Posterior vena cava (tissue), 2 donors: ENCODE measurements around the gene CARD11. TPM values are rescaled to one million over a fixed set of nuclear protein-coding genes. Genes with fewer than 3 reads are reported as not detected.

Experiments used
- DNase-seq: peaks from one replicate; pipeline ENCODE4 v3.0.0-alpha.2; 2020; ENCODE audit warnings: low spot score
- intact Hi-C, 2 donors: fragments of 100-400 bp; cut with DNase I; formaldehyde crosslinking; loops; one replicate each; pipeline versions ENCODE4 v1.14.1 to v1.14.2; 2022 to 2023
- total RNA-seq, 2 donors: library from RNA; stranded (reverse); fragmentation: NEBNext Ultra II Directional; extraction: Animal tissue kit (Norgen Biotek cat#: 25700); gene quantifications; one replicate each; pipeline ENCODE4 v1.2.1, GENCODE V29; 2021
- donor health status: DM: yes; HTN: yes; CAD: no.
- donor health status: DM: yes; HTN: yes; CAD: no.

CARD11 gene
- total RNA-seq, 2 donors from 2014 or later, result 0.86 to 1.9 TPM

DNA sequence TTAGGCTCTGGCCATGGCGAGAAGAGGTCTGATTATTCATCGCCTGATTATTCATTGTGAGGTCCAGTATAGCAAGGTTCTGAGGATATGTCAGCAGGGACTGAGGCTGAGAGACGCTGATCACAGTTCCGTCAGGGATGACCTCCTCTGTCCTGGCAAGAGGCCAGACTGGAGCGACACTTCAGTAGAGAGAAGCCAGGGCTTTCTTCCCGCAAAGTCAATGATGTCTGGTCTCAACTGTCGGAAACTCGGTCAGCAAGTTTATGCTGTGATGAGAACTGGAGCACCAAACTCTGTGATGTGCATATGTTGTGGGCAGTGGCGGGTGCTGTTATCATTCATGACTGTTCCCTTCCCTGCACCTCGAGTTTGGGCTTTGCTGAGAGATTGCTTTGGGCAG is 170.5 kb downstream of the CARD11 start:
- no peak for DNase-seq
- intact Hi-C loops, result no loop called here

DNA sequence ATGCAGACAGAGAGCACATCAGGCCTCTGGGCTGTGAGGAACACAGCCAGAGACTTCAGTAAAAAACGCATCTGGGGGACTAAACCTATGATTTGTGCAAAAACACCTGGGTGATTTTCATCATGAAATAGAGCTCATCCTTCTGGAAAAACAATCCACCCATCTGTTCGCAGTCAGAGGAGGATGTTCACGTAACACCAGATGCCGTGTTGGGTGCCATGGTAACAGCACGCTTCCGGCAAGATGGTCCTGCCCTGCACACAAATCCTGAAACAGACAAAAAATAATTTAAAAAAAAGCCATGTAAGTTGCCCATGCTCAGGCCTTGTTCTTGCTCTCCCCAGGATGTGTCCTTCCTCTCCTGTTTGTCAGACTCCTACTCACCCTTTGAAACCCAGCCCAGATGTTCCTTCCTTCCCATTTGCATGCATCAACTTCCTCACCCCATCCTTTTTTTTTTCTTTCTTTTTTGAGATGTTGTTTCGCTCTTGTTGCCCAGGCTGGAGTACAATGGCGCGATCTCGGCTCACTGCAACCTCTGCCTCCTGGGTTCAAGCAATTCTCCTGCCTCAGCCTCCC is 171.3 kb downstream of the CARD11 start:
- DNase-seq, result no peak
- intact Hi-C loops, result no loop called here

DNA sequence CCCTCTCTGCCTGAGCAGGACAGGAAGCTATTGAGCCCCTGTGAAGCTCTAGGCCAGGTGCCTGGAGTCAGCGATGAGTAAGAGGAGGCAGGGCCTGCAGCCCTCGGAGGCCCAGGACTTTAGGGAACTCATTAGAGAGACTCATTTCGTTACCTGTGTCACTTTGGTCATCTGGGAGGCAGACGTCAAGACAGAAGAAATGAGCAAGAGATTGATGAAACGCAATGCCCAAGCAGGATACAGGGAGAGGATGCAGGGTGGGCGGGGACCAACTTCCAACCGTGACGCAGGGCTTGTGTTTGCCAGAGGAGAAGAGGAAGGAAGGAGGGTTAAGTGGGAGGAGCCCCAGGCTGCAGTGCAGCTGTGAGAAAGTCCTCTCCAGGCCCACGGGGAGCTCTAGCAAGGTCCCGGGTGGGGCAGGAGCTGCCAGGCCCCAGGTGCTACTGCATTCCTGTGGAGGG is 173.2 kb downstream of the CARD11 start:
- intact Hi-C loops, result loop anchor here in 1 of 2 donors (2.0 kb wide), 1 partner anchor 1102 kb away; no protein-coding TSS in a partner anchor
- DNase-seq, result peak; percentile 93

DNA sequence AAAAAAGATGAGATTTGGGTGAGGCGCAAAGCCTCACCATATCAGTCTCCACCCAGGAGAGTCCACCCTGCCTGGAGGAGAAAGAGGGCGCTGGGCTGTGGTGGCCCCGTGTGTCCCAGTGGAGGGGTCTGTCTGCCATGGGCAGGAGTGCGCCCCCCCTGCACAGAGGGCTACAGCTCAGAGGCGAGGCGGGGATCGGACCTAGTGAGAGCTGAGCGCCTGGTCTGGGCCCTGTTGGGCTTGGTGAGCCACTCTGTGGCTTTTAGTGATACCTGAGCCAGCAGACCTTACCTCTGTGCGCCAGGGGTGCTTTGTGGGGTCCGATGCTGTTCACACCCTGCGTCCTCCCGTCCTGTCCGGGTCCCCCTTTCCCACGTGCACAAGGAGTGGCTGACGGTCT is 173.7 kb downstream of the CARD11 start:
- no peak for DNase-seq
- intact Hi-C loops, result loop anchor here in 1 of 2 donors (2.0 kb wide), 1 partner anchor 1103 kb away; no protein-coding TSS in a partner anchor

DNA sequence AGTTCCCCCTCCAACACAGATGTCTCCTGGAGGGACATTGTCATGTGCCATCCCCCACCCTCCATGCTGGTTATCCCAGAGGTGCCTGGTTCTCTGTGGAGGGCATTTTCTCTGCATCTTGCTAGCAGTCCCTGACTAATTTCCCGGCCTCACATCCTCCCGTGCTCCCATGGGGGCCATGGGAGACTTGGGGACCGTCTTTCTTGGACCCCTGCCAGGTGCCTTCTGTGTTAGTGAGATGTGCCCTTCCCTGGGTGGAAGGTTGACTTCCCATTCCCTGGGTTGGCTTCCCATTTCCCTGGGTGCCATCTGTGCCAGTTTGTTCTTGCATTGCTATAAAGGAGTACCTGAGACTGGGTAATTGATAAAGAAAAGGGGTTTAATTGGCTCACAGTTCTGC is 177.1 kb downstream of the CARD11 start:
- DNase-seq, result no peak
- intact Hi-C loops, result no loop called here

DNA sequence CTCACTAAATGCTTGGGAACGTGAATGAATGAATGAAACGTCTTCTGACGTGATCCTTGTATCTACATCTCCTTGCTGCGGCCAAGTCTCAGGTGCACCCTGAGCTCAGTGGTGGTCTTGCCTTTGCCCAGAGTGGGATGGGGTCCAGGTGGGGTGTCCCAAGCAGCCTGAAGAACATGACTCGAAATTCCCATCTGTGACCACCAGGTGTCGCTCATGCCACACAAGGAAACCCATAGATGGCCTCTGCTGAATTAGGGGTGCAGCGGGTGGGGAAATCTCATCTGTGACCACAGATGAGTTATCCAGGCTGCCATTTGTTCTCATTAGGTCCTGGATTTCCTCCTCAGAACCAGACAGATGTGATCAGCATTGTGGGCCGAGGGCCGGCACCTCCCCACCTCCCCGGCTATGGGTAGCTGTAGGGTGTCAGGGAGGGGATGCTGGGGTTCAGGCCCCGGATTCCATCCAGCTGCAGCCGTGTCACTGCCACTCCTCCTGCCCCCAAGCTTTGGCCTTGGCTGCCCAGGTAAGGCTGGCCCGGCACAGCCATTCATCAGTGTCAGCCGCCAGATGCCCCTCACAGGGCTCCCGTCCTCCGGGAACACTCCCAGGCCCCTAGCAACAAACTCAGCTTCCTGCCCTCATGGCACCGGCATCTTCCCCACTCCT is 178.5 kb downstream of the CARD11 start:
- no peak for DNase-seq
- intact Hi-C loops, result loop anchor here in 1 of 2 donors (5.0 kb wide), 1 partner anchor 103 kb away; no protein-coding TSS in a partner anchor

DNA sequence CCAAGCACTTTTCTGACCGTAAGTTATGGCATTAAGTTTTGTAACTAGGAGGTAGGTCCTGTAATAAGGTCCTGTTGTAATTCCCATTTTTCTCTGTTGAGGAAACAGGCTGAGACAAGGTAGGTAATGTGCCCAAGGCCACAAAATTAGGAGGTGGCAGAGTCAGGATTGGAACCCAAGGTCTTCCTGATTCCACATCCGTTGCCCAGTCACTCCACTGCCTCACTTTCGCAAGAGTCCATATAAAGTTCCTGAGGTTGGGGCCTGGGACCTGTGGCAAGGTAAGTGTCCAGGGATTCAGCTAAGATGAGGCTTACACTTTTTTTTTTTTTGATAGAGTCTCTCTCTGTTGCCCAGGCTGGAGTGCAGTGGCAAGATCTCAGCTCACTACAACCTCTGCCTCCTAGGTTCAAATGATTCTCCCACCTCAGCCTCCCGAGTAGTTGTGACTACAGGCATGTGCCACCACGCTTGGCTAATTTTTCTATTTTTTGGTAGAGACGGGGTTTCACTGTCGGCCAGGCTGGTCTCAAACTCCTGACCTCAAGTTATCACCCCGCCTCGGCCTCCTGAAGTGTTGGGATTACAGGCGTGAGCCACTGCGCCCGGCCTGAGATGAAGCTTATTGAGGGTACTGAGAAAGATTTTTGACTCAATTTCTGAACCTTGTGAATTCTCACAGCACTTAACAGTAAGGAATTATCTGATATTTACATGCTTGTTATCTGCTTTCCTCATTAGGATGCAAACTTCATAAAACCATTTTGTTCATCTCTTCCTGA is 179.3 kb downstream of the CARD11 start:
- no peak for DNase-seq
- intact Hi-C loops, result loop anchor here in 1 of 2 donors (5.0 kb wide), 1 partner anchor 102 kb away; no protein-coding TSS in a partner anchor

DNA sequence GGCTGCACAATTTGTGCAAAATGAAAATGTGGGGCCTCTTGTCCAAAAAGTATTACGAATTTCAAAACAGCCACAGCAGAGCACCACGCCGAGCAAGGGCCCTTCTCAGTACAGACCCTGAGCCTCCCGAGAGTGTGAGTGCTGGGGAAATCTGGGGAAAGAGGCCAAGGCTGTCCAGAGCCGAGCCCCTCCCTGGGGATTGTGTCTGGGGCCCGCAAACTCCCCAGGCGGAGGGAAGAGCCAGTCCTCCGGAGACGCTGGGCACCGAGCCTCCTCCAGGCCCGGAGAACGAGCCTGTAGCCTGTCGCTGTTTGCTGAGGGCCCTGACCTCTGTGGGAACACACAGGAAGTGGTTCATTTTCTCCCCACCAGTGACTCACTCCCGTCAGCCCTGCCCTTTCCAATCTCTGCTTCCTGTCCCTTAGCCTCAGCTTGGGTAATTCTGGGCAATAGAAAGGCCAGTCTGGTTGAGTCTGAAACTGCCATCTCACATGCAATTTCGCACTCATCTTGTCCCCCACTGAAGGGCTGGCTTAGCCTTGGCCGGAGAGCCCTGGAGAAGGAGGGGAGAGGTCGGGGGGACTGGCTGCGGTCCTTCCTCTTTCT is 180.1 kb downstream of the CARD11 start:
- peak; percentile 96 for DNase-seq
- intact Hi-C loops, result loop anchor here in 1 of 2 donors (5.0 kb wide), 1 partner anchor 101 kb away; no protein-coding TSS in a partner anchor

DNA sequence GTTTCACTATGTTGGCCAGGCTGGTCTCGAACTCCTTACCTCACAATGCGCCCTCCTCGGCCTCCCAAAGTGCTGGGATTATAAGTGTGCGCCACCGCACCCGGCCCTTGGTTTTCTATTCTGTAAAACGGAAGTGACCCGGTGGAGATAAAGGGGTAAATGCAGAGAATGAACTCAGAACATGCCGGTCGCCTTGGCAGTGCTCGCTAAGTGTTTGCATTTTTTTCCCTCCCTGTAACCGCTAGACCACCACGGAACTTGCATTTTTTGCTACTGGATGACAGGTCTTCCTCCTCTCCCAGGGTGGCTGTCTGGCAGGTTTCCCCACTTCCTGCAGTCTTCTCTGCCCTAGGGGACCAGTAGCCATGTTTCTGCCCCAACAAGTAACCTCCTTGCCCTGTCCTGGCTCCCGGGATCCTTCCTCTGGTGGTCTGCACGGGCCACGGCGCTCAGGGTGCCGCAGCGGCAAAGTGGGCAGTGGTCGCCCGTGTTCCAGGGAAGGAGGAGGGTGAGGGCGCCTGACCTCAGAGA is 180.8 kb downstream of the CARD11 start:
- no peak for DNase-seq
- intact Hi-C loops, result loop anchor here in 1 of 2 donors (5.0 kb wide), 1 partner anchor 101 kb away; no protein-coding TSS in a partner anchor

DNA sequence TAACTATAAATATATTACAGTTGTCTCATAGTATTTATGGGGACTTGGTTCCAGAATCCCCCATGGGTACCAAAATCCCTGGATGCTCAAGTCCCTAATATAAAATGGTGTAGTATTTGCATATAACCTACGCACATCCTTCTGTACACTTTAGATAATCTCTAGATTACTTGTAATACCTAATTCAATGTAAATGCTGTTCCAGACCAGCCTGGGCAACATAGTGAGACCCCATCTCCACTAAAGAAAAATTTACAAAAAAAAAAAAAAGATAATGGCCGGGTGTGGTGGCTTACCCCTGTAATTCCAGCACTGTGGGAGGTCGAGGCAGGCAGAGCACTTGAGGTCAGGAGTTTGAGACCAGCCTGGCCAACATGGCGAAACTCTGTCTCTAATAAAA is 182.2 kb downstream of the CARD11 start:
- DNase-seq, result no peak
- intact Hi-C loops, result loop anchor here in 1 of 2 donors (5.0 kb wide), 1 partner anchor 99 kb away; no protein-coding TSS in a partner anchor

DNA sequence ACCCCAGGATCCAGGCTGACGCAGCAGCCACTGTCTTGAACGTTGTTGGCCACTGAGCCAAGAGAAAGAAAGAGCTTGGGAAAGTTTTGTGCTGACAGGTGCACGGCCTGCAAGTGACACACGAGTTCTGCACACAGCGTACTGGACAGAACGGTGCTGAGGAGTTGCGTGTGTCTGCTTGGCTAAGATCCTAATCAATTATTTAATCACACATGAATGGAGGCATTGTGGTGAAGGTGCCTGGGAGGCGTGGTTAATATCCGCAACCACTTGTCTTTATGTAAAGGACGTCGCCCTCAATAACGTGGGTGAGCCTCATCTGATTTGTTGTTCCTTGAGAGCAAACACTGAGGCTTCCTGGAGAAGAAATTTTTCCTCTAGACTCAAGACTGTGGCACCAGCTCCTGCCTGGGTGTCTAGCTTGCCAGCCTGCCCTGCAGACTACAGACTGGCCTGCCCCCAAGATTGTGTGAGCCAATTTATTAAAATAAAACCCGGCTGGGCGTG is 183.0 kb downstream of the CARD11 start:
- intact Hi-C loops, result loop anchor here in 1 of 2 donors (5.0 kb wide), 1 partner anchor 98 kb away; no protein-coding TSS in a partner anchor
- no peak for DNase-seq

DNA sequence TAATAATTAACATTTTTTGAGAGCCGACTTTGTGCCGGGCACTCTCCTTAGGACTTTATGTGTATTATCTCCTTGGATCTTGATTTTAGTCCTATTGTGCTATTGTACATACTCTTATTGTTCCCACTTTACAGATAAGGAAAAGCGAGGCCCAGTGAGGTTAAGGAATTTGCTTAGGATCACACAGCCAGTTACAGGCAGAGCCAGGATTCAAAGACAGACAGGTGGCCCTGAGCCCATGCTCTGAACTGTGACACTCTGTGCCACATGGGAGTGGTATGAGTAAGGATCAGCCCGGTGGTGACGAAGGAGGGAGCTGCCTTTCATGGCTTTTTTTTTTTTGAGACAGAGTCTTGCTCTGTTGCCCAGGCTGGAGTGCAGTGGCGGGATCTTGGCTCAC is 183.7 kb downstream of the CARD11 start:
- intact Hi-C loops, result loop anchor here in 1 of 2 donors (5.0 kb wide), 1 partner anchor 98 kb away; no protein-coding TSS in a partner anchor
- no peak for DNase-seq

DNA sequence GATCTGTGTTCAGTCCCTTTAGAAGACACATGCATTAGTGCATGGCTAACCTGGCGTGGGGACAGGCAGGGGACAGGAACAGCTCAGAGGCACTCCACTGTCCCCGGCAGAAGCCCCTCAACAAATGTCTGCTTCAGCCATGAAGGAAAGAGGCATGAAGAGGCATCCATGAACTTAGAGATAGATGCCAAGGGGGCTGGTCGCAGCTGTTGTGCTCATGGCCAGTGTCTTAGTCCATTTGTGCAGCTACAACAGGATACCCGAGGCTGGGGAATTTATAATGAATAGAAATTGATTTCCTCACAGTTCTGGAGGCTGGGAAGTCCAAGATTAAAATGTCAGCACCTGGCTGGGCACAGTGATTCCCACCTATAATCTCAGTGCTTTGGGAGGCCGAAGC is 185.0 kb downstream of the CARD11 start:
- intact Hi-C loops, result no loop called here
- no peak for DNase-seq

DNA sequence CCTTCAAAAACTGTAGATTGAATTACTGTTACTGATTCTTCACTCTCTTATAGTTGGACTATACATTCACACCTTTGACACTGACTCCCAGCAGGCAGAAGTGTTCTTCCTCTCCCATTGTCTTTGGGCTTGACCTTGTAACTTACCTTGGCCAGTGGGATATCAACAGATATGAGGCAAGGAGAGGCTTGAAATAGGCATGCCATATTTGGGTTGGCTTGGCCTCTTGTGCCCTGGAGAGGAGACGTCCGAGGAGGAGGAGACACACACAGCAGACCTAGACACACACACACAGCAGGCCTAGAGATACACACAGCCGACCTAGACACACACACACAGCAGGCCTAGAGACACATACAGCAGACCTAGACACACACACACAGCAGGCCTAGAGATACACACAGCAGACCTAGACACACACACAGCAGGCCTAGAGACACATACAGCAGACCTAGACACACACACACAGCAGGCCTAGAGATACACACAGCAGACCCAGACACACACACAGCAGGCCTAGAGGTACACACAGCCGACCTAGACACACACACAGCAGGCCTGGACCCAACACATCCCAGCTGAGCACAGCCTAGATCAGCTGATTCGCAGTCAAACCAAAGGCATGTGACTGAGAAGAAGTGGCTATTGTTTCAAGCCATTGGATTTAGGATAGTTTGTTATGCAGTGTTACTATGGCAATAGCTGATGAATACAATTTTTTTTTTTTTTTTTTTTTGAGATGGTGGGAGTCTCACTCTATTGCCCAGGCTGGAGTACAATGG is 187.1 kb downstream of the CARD11 start:
- intact Hi-C loops, result no loop called here
- peak; percentile 15 for DNase-seq
